NCI-H1048 (cell line): Measurements from ENCODE around the gene LTBP3.
"Not testable (repeated sequence)": the region's sequence is repeated elsewhere in the genome, so short reads cannot be mapped to it uniquely, and the experiment has no call there.

ENCODE experiments used
- DNase-seq: peaks from one replicate; lab custom pipeline; 2025; lab: John Stamatoyannopoulos, UW

LTBP3 gene

DNA sequence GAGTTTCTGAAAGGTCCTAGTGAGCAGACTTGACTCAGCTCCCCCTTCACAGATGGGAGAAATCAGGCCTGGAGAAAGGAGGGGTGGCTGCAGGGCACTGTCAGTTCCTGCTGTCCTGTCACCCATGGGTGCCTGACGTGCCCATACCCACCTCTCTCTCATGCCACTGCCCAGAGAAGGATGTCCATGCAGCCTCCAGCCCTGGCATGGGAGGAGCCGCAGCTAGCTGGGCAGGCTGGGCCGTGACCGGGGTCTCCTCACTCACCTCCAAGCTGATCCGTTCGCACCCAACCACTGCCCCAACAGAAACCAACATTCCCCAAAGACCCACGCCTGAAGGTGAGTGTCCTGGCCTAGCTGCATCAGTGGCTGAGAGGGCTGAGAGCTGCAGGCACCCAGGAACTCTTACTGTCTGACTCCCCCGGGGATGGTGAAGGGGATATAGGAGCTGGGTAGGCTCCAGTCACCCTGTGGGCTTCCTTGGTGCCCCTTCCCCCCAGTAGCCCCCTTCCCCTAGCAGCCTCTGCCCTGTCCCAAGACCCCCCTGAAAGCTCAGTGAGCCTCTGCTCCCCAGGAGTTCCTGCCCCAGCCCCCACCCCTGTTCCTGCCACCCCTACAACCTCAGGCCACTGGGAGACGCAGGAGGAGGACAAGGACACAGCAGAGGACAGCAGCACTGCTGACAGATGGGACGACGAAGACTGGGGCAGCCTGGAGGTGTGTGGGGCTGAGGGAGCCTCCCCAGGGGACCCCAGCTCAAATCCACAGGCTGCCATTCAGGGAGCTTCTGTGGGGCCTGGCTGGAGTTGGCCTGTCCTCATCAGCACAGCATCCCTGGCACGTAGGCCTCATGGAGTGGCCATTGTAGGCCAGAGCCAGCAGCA lies 21.5 kb downstream of the LTBP3 start:
- DNase-seq, result no peak

DNA sequence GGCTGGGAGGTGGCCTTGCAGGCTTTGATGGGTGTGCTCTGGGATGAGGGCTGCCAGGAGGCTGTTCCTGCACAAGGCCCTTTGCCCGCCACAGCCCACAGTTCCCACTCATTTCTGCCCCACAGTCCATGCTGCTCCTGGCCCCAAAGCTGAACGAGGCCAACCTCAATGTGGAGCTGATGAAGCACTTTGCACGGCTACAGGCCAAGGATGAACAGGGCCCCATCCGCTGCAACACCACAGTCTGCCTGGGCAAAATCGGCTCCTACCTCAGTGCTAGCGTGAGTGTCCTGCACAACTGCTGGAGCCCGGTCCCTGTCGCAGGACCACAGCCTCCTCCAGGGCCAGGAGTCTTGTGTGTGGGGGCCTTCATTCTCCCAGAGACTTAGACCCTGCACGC lies 23.1 kb downstream of the LTBP3 start:
- DNase-seq, result no peak

DNA sequence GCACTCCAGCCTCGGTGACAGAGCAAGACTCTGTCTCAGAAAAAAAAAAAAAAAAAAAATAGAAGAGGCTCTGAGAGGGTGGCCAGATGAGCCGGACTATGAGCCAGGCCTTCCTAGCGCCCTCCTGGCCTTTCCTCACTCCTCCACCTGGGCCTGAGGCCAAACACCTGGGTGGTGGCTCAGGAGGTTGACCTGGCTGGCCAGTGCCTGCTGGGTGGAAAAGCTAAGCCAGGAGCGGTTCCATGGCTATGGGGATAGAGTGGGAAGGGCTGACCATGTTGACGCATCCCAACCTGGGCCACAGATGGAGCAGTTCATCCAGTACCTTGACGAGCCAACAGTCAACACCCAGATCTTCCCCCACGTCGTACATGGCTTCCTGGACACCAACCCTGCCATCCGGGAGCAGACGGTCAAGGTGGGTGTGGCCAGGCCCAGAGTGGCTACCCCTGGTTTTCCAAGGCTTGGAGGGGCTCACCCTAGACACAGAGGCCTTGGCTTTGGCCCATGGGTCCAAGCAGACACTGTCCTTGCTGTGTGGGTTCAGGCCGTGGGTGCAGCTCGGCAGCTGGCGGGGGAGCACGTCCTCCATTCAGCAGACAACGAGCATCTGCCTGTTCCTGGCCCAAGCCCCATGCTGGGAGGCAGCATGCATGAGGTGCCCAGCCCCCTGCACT lies 25.6 kb downstream of the LTBP3 start:
- DNase-seq, result no peak

DNA sequence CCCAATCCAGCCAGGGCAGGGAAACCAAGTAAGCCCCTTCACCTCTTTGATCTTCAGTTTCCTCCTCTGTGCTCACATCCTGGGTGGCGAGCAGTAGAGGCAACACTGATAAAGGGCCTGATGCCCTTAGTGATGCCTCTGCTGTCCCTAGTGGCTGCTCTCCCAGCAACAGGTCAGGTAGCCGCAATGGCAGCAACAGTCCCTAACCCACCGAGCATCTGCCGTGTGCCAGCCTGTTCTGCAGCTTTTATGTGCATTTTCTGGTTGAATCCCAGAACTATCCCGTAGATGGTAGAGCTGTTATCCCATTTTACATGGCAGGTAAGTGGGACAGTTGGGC lies 28.0 kb downstream of the LTBP3 start:
- DNase-seq, result no peak

DNA sequence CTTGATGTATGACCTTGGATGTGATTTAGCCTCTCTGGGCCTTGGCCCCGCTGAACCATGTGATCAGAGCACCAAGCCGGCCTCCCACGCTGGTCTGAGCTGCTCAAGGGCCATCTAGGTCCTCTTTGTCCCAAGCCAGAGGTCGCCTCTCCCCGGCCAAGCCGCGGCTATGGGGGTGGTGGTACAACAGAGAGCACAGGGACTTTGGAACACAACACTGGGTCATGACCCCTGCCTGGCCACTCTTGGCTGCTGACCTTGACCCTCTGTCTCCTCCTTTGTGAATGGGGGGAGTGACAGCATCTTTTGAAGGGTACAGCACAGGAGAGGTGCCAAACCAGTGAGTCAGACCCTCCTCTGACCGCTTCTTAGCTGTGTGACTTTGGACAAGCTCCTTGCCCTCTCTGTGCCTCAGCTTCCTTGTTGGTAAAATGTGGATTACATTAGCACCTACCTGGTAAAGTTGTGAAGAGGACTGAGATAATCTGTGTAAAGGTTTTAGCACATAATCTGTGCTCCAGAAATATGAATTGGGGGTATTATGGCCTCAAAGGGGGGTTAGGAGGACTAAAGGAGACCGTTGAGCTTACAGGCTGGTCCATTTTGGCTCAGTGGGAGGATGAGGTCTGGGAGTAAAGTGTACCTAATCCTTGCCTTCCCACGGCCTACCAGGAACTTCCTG lies 28.5 kb downstream of the LTBP3 start:
- DNase-seq, result no peak

DNA sequence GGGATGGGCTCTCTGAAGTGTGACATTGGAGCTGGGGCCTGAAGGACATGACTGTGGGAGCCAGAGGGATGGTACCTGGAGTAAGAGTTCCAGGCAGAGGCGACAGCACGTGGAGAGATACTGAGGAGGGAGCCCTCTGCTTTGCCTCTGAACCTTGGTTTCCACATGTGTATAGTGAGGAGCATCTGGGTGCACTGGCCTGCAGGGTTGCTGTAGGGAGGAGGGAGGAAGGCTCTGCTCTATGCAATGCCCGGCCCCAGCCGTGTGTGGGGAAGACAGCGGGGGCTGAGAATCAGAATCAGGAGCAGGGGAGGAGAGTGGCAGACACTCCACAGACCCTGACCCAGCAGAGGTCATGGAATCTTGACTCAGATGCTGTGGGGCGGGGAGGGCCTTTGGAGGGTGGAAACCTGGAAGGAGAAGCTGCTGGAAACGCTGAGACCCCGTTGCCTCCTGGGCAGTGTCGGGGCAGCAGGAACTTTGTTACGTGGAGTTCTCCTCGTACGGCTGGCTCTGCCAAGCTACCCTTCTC lies 29.3 kb downstream of the LTBP3 start:
- no peak for DNase-seq

DNA sequence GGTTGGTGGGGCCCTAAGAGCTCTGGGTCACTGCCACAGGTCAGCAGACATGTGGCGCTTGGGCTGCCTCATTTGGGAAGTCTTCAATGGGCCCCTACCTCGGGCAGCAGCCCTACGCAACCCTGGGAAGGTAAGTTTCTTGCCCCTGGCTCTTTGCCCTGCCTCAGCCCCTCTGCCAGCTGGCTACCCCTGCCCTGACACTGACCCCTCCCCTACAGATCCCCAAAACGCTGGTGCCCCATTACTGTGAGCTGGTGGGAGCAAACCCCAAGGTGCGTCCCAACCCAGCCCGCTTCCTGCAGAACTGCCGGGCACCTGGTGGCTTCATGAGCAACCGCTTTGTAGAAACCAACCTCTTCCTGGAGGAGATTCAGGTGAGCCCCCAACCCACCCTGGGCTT lies 31.4 kb downstream of the LTBP3 start:
- no peak for DNase-seq

DNA sequence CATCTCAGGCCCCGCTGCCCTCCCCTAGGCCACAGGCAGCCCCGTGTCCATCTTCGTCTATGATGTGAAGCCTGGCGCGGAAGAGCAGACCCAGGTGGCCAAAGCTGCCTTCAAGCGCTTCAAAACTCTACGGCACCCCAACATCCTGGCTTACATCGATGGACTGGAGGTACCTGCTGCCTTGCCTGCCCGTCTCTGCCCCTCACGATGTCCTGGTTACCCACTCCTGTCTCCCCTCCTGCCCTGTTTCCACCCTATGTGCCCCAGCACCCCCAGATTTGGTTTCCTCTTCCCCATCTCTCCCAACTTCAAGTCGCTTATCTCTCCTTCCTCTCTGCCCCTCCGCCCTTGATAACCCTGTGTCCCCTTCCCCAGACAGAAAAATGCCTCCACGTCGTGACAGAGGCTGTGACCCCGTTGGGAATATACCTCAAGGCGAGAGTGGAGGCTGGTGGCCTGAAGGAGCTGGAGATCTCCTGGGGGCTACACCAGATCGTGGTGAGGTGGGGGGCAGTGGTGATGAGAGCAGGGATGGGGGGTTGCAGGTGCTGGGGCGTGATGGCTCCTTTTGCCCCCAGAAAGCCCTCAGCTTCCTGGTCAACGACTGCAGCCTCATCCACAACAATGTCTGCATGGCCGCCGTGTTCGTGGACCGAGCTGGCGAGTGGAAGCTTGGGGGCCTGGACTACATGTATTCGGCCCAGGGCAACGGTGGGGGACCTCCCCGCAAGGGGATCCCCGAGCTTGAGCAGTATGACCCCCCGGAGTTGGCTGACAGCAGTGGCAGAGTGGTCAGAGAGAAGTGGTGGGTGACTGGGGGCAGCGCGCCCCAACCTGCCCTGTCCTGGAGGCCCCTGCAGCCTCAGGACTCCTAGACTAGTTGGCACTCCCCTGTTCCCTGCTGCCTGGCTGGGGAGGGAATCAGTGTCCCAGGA lies 32.3 kb downstream of the LTBP3 start:
- DNase-seq, result no peak

DNA sequence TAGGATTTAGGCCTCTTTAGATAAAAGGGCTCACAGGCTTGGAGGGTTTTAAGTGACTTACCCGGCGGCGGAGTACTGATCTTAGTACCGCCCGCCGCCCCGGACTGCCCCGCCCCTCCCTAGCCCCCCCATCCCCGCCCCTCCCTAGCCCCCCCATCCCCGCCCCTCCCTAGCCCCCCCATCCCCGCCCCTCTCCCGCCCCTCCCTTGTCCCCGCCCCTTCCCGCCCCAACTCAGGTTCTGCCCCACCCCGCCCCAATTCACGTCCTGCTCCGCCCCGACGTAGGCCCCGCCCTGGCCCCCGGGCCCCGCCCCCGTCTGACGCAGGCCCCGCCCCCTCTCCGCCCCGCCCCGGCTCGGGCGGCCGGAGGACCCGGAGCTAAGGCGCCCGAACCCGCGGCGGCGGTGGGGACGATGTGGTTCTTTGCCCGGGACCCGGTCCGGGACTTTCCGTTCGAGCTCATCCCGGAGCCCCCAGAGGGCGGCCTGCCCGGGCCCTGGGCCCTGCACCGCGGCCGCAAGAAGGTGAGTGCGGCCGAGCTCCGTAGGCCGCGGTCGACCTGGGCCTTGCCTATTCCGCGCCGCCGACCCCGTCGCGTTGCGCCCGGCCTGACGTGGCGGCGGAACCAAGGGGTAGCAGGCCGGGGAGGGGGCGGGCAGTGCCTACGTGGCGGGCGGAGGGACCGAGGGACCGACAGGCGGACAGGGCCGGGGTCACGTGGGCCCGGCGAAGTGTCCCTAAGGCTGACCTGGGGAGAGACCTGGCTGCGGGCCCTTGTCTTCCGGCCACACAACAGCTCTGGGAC lies 33.2 kb downstream of the LTBP3 start, which contains the start of gene SCYL1:
SCYL1 (plus strand) TSS at position 343 of the 805 bp plus-strand sequence; CDS start at position 414, 71 bp downstream.
- DNase-seq, result no peak

DNA sequence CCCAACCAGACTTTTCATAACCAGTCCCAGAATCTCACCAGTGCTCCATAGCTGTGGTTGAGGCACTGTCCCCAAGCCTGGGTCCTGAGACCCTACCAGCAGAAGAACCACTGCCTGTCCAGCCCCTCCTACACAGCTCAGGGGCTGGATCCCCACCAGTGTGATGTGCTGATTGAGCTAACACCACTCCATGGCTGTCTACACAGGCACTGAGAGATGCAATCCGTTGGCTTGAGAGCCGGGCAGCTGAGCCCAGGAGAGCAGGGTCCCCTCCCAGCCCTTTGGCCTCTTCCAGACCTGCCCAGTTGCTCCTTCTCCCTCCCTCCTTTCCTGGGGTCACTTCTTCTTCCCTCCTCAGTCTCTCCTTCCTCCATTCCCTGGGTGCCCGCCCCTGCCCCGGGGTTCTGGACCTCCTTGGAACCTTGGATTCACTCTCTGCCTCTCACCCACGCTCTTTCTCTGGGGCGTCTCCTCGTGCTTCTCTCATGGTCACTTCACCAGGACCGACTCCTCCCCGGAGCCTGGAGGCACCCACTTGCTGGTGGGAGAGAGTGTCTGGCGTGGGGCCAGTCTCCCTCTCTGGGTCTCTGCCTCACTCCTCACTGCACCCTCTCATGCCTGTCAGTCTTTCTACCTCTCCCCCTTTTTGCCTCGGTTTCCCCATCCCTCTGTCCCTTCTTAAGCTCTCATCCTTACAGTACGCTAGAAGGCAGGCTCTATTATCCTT lies 34.0 kb downstream of the LTBP3 start:
- DNase-seq, result no peak

DNA sequence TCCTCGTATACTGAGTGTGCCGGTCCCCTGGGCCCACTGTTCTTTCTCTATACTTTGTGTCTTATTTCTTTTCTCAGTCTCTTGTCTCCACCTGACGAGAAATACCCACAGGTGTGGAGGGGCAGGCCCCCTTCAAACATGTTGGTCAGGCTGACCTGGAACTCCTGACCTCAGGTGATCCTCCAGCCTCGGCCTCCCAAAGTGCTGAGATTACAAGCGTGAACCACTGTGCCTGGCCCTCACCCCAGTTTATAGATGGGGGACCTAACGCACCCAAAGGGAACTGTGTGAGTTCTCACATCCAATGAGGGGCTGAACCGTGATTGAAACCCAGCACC lies 34.6 kb downstream of the LTBP3 start:
- DNase-seq, result not testable (repeated sequence)

DNA sequence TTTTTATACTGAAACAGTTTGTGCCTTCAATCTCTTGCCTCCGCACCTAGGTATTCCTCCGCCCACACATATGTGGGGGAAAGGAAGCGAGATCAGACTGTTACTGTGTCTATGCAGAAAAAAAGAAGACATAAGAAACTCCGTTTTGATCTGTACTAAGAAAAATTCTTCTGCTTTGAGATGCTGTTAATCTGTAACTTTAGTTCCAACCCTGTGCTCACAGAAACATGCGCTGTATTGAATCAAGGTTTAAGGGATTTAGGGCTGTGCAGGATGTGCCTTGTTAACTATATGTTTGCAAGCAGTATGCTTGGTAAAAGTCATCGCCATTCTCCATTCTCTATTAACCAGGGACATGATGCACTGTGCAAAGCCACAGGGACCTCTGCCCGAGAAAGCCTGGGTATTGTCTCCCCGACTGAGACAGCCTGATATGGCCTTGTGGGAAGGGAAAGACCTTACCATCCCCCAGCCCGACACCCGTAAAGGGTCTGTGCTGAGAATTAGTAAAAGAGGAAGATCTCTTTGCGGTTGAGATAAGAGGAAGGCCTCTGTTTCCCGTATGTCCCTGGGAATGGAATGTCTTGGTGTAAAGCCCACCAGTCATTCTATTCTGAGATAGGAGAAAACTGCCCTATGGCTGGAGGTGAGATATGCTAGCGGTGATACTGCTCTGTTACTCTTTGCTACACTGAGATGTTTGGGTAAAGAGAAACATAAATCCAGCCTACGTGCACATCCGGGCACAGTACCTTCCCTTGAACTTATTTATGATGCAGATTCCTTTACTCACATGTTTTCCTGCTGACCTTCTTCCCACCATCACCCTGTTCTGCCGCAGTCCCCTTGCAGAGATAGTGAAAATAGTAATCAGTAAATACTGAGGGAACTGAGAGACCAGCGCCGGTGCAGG lies 35.2 kb downstream of the LTBP3 start:
- DNase-seq, result not testable (repeated sequence)

DNA sequence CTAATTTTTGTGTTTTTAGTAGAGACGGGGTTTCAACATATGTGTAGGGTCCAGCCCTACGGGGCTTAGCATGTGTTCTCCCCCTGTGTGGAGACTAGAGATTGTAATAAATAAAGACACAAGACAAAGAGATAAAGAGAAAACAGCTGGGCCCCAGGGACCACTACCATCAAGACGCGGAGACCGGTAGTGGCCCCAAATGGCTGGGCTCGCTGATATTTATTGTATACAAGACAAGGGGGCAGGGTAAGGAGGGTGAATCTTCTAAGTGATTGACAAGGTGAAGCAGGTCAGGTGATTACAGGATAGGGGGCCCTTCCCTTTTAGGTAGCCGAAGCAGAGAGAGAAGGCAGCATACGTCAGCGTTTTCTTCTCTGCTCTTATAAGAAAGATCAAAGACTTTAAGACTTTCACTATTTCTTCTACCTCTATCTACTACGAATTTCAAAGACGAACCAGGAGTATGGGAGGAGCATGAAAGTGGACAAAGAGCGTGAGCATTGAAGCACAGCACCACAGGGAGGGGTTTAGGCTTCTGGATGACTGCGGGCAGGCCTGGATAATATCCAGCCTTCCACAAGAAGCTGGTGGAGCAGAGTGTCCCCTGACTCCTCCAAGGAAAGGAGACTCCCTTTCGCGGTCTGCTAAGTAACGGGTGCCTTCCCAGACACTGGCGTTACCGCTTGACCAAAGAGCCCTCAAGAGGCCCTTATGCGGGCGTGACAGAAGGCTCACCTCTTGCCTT lies 36.2 kb downstream of the LTBP3 start:
- DNase-seq, result not testable (repeated sequence)

DNA sequence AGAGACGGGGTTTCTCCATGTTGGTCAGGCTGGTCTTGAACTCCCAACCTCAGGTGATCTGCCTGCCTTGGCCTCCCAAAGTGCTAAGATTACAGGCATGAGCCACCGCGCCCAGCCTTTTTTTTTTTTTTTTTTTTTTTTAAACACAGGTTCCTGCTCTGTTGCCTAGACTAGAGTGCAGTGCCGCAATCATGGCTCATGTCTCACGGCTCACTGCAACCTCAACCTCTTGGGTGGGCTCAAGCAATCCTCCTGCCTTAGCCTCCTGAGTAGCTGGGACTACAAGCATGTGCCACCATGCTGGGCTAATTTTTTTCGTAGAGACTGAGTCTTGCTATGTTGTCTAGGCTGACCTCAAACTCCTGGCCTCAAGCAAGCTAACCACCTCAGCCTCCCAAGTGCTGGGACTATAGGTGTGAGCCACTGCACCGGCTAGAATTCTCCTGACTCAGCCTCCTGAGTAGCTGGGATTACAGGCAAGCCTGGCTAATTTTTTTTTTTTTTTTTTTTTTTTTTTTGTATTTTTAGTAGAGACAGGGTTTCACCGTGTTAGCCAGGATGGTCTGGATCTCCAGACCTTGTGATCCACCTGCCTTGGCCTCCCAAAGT lies 39.1 kb downstream of the LTBP3 start:
- DNase-seq, result not testable (repeated sequence)

DNA sequence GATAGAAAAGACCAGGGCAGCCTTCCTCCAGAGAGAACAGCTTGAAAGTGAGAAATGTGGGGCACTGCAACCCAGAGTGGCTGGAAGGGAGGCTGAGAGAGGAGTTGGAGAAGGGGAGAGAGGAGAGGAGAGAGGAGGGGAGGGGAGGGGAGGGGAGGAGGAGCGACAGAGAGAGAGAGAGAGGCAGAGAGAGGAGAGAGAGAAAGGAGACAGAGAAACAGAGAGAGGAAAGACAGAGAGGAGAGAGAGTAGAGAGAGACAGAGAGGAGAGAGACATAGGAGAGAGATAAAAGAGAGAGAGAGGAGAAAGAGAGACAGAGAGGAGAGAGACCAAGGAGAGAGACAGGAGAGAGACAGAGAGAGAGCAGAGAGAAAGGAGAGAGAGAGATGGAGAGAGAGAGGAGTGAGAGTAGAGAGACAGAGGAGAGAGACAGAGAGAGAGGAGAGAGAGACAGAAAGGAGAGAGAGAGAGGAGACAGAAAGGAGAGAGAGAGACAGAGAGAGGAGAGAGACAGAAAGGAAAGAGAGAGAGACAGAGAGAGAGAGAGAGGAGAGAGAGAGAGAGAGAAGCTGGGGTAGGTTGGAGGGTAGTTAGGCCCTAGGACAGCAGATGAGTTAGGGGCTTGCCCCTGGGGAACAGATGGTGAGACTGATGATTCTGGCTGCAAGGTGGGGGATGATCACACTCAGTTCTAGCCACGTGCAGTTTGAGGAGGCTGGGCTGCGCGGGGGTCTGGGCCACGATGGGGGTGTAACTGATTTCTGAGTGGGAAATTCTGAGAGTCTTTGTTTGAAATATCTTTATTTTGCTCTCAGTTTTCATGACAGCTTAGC lies 41.8 kb downstream of the LTBP3 start:
- DNase-seq, result no peak

DNA sequence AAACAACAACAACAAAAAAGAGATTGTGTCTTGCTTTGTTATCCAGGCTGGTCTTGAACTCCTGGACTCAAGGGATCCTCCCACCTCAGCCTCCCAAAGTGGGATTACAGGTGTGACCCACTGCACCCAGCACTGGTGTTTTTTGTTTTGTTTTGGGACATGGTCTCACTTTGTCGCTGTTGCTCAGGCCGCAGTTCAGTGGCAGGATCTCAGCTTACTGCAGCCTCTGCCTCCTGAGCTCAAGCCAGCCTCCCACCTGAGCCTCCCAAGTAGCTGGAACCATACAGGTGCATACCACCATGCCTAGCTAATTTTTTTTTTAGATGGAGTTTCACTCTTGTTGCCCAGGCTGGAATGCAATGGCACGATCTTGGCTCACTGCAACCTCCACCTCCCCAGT lies 45.8 kb downstream of the LTBP3 start:
- DNase-seq, result not testable (repeated sequence)
